ENCODE data around the gene CAMTA1. TPM values are rescaled to one million over a fixed set of nuclear protein-coding genes. Genes with fewer than 3 reads are reported as not detected.

Gene CAMTA1
- total and polyA plus RNA-seq, 4 donors = 18.0 to 93.5 (median 35.8) TPM

DNA sequence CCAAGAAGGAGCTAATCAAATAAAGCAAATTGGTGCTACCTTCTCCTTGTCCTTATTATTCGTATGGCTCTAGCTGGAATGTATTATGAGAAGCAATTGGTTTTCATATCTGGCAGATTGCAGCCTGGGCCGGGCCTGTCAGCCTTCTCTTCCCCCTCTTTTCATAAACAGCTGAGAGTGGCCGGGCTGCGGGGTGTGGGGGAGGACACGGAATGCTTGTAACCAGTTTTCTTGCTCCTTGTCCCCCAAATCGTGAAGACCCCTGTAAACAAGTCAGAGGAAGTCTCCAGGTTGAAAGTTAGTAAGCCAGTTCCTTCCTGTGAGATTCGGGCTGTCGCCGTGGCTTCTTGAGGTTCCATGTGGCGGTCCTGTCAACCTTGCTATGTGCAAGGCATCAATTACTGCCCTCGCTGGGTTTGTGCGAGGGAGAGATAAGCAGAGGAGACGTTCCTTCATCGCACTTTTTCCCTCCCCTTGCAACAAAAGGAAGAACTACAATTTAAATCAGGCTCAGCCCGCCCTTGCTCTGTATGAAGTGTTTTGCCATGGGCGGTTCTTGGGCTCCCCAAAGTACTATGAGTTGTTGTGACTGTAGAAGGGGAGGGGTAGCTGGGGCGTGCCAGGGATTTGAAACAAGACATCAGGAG, 450.7 kb downstream of the CAMTA1 start (continued):
- TF ChIP-seq, protein P1, sequence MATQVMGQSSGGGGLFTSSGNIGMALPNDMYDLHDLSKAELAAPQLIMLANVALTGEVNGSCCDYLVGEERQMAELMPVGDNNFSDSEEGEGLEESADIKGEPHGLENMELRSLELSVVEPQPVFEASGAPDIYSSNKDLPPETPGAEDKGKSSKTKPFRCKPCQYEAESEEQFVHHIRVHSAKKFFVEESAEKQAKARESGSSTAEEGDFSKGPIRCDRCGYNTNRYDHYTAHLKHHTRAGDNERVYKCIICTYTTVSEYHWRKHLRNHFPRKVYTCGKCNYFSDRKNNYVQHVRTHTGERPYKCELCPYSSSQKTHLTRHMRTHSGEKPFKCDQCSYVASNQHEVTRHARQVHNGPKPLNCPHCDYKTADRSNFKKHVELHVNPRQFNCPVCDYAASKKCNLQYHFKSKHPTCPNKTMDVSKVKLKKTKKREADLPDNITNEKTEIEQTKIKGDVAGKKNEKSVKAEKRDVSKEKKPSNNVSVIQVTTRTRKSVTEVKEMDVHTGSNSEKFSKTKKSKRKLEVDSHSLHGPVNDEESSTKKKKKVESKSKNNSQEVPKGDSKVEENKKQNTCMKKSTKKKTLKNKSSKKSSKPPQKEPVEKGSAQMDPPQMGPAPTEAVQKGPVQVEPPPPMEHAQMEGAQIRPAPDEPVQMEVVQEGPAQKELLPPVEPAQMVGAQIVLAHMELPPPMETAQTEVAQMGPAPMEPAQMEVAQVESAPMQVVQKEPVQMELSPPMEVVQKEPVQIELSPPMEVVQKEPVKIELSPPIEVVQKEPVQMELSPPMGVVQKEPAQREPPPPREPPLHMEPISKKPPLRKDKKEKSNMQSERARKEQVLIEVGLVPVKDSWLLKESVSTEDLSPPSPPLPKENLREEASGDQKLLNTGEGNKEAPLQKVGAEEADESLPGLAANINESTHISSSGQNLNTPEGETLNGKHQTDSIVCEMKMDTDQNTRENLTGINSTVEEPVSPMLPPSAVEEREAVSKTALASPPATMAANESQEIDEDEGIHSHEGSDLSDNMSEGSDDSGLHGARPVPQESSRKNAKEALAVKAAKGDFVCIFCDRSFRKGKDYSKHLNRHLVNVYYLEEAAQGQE (IDR thresholded peaks at IDR 0.05) = no peak

DNA sequence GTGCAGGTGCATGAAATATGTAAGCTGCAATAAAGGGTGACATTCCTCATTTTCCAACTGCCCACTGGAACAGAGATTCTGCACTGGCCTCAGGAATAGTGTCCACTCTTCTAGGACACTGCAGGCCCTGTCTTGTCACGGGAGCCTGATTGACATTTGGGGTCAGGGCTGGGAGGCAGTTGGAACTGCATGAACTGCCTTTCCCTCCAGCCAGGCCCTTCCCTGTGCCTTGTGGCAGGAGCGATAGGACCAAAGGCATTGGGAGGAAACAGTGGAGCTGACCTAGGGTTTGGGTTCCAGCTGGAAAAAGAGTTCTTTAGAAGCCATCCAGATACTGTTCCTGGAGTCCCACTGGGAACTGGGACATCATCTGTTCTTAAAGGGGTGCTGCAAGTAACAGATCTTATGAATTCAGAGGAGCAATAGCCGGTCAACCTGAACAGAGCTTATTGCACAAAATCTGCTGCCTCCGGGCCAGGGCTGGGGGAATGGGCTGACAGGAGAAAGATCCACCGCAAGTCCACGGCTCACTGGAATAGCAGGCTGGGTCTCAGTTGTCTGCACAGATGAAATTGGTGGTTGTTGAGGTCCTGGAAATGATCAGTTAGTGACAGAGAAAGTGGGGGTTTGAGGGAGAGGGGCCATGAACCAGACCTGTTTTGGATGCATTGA, 451.7 kb downstream of the CAMTA1 start:
- Histone ChIP-seq H3K27ac (ENCODE audit: low read depth in 1 of 2, low read length in 2 of 2) (no peak overlapping the region), H3K9me3 (ENCODE audit: control insufficient read depth in 4 of 4, low read length in 3 of 4) (no peaks in the 10 kb centered on the region), H3K4me3 (ENCODE audit: low read depth in 1 of 3, low read length in 3 of 3) (no peak overlapping the region), H3K27me3 (ENCODE audit: control insufficient read depth in 4 of 4, insufficient read depth in 4 of 4, low read length in 3 of 4) (no peaks in the 10 kb centered on the region), H3K9ac (ENCODE audit: low read depth in 1 of 2, low read length in 2 of 2) (no peak overlapping the region), H3K36me3 (ENCODE audit: control insufficient read depth in 4 of 4, insufficient read depth in 3 of 4, low read depth in 1 of 4, low read length in 3 of 4) (no peaks in the 10 kb centered on the region), H3K4me1 (ENCODE audit: control insufficient read depth in 4 of 4, insufficient read depth in 4 of 4, low read length in 3 of 4) (no peaks in the 10 kb centered on the region)
- TF ChIP-seq, protein P2, sequence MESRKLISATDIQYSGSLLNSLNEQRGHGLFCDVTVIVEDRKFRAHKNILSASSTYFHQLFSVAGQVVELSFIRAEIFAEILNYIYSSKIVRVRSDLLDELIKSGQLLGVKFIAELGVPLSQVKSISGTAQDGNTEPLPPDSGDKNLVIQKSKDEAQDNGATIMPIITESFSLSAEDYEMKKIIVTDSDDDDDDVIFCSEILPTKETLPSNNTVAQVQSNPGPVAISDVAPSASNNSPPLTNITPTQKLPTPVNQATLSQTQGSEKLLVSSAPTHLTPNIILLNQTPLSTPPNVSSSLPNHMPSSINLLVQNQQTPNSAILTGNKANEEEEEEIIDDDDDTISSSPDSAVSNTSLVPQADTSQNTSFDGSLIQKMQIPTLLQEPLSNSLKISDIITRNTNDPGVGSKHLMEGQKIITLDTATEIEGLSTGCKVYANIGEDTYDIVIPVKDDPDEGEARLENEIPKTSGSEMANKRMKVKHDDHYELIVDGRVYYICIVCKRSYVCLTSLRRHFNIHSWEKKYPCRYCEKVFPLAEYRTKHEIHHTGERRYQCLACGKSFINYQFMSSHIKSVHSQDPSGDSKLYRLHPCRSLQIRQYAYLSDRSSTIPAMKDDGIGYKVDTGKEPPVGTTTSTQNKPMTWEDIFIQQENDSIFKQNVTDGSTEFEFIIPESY (IDR thresholded peaks at IDR 0.05) = no peak
- DNase-seq (ENCODE audit: low spot score) = no peak
- 88% methylated on average over 6 of the region's 6 CpGs for WGBS

DNA sequence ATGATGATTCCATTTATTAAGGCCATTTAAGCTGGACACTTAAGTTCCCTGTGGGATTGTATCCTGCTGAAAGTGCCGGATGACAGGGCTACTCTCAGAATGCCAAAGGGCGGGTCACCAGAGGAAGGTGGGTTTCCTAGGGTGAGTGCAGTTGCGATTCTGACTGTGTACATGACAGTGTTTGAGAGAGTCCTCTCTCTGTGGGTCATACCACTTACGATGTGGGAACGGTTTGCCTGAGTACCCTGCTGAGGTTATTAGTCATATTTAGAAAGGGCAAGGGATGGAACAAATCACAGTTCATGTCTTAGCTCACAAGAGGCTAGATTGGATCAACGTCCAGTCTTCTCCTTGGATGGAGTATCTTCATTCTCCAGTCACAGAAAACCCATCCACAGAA, 461.9 kb downstream of the CAMTA1 start:
- no peak for DNase-seq (ENCODE audit: low spot score)
- Histone ChIP-seq H3K4me1 (ENCODE audit: control insufficient read depth in 4 of 4, insufficient read depth in 4 of 4, low read length in 3 of 4) (no peaks in the 10 kb centered on the region), H3K27me3 (ENCODE audit: control insufficient read depth in 4 of 4, insufficient read depth in 4 of 4, low read length in 3 of 4) (no peaks in the 10 kb centered on the region), H3K4me3 (ENCODE audit: low read depth in 1 of 3, low read length in 3 of 3) (no peak overlapping the region), H3K9ac (ENCODE audit: low read depth in 1 of 2, low read length in 2 of 2) (no peak overlapping the region), H3K36me3 (ENCODE audit: control insufficient read depth in 4 of 4, insufficient read depth in 3 of 4, low read depth in 1 of 4, low read length in 3 of 4) (no peaks in the 10 kb centered on the region), H3K9me3 (ENCODE audit: control insufficient read depth in 4 of 4, low read length in 3 of 4) (no peaks in the 10 kb centered on the region), H3K27ac (ENCODE audit: low read depth in 1 of 2, low read length in 2 of 2) (no peak overlapping the region)
- WGBS = 84% methylated on average over 6 of the region's 6 CpGs
- TF ChIP-seq GABPA (IDR thresholded peaks at IDR 0.05 in 1 of 2, conservative IDR thresholded peaks at IDR 0.05 in 1 of 2) (no peak), EGR1 (IDR thresholded peaks at IDR 0.05; ENCODE audit: low read depth in 2 of 2) (no peak), HNF4A (conservative IDR thresholded peaks at IDR 0.05) (no peak), FOXA2 (IDR thresholded peaks at IDR 0.05) (no peak)
- TF ChIP-seq, protein P2 (IDR thresholded peaks at IDR 0.05) = no peak

Data from liver (tissue), 9 donors.